Measurements from ENCODE around the gene TMEM273. TPM values are rescaled to one million over a fixed set of nuclear protein-coding genes. Genes with fewer than 3 reads are reported as not detected.

Gene TMEM273
- total and polyA plus RNA-seq, 4 experiments from 2014 or later: 27.7 to 101 (median 58.7) TPM

DNA sequence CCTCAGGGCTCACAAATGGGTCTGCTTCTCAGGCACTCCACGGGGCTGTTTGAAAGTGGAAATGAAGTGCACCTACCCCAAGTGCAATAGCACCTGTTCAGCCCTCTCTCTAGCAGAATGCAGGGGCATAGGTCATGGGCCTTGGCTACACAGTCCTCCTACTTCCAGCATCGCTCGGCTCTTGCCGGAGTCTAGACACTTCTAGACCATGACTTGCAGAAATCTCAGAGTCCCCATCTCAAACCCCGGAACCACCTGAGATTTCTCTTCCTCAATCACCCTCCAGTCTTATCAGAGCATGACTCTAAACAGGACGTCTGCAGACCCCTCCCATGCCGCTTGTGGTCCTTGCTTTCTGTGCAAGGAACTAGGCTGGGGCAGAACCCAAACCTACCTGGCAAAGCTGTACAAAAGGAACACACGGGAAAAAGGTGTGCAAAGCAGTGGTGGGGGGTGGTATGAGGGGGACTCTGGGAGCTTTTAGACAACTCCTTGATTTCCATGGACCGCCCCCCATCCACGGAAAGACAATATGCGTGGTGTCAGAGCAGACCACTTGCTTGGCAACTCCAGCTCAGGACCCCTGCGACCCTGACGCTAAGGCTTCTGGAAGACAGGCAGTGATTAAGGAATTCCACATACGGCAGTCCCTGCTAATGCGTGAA lies 13.8 kb downstream of the TMEM273 start:
- peaks cover 8 to 58% (median 34%) of the 10 kb centered on the region in 4 donors for H3K4me1 Mint-ChIP-seq
- no peak overlapping the region for H3K4me3 Mint-ChIP-seq
- no peaks in the 10 kb centered on the region for H3K9me3 ChIP-seq (ENCODE audit: control insufficient read depth in 1 of 2, low read length in 2 of 2)
- H3K27ac ChIP-seq (ENCODE audit: low read depth, low read length): no peak overlapping the region
- H3K9me3 Mint-ChIP-seq: no peaks in the 10 kb centered on the region
- POLR2A ChIA-PET (ENCODE audit: partially characterized antibody): interaction anchor here (1.3 kb wide), 1 partner anchor 16 kb away, joined by 5 read pairs; no protein-coding TSS in a partner anchor
- peak overlapping the region in 3 of 7 donors; percentile 12 to 70 (median 65) for H3K27ac Mint-ChIP-seq
- no peaks in the 10 kb centered on the region for H3K27me3 ChIP-seq (ENCODE audit: insufficient read depth, low read length)
- H3K36me3 ChIP-seq (ENCODE audit: insufficient read depth, low read length): no peaks in the 10 kb centered on the region
- peaks cover 3 to 12% of the 10 kb centered on the region in 2 donors for H3K36me3 Mint-ChIP-seq
- H3K4me1 ChIP-seq (ENCODE audit: insufficient read depth, low read length): peaks cover 38% of the 10 kb centered on the region
- no peaks in the 10 kb centered on the region for H3K27me3 Mint-ChIP-seq
- intact Hi-C loops (cut with micrococcal nuclease): no loop called here
- no peak overlapping the region for H3K4me3 ChIP-seq (ENCODE audit: low read length in 2 of 2)
- DNase-seq: no peak
- CTCF ChIA-PET (ENCODE audit: partially characterized antibody): interaction anchor here (0.8 to 1.2 kb wide), 2 partner anchors 9 to 215 kb away, joined by 3 to 4 read pairs; no protein-coding TSS in a partner anchor

DNA sequence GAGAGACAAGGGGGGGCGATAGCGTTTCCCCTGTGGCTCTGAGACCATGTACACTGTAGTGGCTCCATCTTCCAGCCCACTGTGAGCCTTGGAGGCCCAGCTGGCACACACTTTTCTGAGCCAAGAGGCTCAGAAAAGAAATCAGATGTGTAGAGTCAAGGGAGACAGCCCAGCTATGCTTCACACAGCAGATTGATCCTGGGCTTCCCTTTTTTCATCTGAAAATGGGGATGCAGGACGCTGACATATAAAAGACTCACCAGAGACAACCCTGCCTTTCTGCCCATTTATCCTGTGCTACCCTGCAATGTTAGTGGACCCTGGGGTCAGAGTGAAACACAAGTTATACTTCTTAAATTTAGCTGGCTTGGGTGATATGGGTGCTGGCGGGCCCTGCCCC lies 14.3 kb downstream of the TMEM273 start:
- intact Hi-C loops (cut with micrococcal nuclease): no loop called here
- Mint-ChIP-seq H3K27ac (peak overlapping the region in 2 of 7 donors; percentile 12 to 37), H3K4me1 (peaks cover 8 to 58% (median 36%) of the 10 kb centered on the region in 4 donors), H3K27me3 (no peaks in the 10 kb centered on the region), H3K4me3 (no peak overlapping the region), H3K9me3 (no peaks in the 10 kb centered on the region), H3K36me3 (peaks cover 3 to 12% of the 10 kb centered on the region in 2 donors)
- CTCF ChIA-PET (ENCODE audit: partially characterized antibody): interaction anchor here (1.2 to 2.3 kb wide), 2 partner anchors 10 to 216 kb away, joined by 4 to 11 read pairs; no protein-coding TSS in a partner anchor
- Histone ChIP-seq H3K4me1 (ENCODE audit: insufficient read depth, low read length) (peaks cover 38% of the 10 kb centered on the region), H3K9me3 (ENCODE audit: control insufficient read depth in 1 of 2, low read length in 2 of 2) (no peaks in the 10 kb centered on the region), H3K27ac (ENCODE audit: low read depth, low read length) (no peak overlapping the region), H3K4me3 (ENCODE audit: low read length in 2 of 2) (no peak overlapping the region), H3K27me3 (ENCODE audit: insufficient read depth, low read length) (no peaks in the 10 kb centered on the region), H3K36me3 (ENCODE audit: insufficient read depth, low read length) (no peaks in the 10 kb centered on the region)
- POLR2A ChIA-PET (ENCODE audit: partially characterized antibody): no interaction called here
- DNase-seq: no peak

DNA sequence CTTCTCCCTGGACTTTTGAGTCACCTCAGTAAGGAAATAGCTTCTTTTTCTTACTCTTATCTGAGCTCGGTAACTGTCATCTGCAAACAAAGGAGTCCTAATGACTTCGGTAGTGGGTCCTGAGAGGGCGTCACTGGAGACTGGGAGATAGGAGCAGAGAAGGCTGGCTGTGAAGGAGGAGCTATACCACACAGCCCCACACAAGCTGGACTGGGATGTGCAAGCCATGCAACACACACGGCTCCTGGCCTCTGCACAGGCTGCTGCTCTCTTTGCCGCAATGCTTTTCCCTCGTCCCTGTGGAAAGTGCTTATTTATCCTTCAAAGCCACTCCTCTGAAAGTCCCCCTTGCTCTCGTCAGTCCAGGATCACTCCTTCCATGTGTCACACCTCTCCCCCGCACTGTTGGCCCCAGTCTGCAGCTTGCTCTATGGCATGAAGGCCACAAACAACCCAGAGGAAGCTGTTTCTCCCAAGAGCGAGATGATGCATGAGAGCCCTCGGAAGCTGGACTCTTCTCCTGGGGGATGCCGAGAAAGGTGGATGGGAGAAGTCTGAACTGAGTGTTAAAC lies 14.9 kb downstream of the TMEM273 start:
- H3K27me3 ChIP-seq (ENCODE audit: insufficient read depth, low read length): no peaks in the 10 kb centered on the region
- Mint-ChIP-seq H3K27ac (peak overlapping the region in 1 of 7 donors; percentile 24), H3K36me3 (peaks cover 5 to 14% of the 10 kb centered on the region in 2 donors), H3K4me1 (peaks cover 8 to 58% (median 35%) of the 10 kb centered on the region in 4 donors), H3K9me3 (no peaks in the 10 kb centered on the region), H3K4me3 (no peak overlapping the region), H3K27me3 (no peaks in the 10 kb centered on the region)
- H3K27ac ChIP-seq (ENCODE audit: low read depth, low read length): no peak overlapping the region
- H3K36me3 ChIP-seq (ENCODE audit: insufficient read depth, low read length): no peaks in the 10 kb centered on the region
- no peak for DNase-seq
- no peaks in the 10 kb centered on the region for H3K9me3 ChIP-seq (ENCODE audit: control insufficient read depth in 1 of 2, low read length in 2 of 2)
- peaks cover 36% of the 10 kb centered on the region for H3K4me1 ChIP-seq (ENCODE audit: insufficient read depth, low read length)
- intact Hi-C loops (cut with micrococcal nuclease): no loop called here
- no peak overlapping the region for H3K4me3 ChIP-seq (ENCODE audit: low read length in 2 of 2)
- POLR2A ChIA-PET (ENCODE audit: partially characterized antibody): no interaction called here
- CTCF ChIA-PET (ENCODE audit: partially characterized antibody): interaction anchor here (1.2 to 2.3 kb wide), 2 partner anchors 9 to 216 kb away, joined by 4 to 11 read pairs; no protein-coding TSS in a partner anchor

DNA sequence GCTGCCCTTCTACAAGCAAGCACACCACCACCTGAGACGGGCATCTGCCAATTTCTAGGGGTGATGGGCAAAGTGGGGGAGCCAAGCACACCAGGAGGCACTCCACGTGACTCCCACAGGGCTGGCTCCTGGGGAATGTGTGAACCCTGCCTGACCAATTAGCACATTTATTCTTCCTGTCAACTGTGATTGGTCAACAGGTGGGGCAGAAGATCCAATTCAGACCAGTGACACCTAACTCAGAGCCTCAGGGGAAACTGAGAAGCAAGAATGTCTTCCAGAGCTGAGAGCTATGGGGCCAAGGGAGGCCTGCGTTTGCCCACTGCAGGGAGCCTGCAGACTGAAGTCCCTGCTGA lies 15.4 kb downstream of the TMEM273 start:
- POLR2A ChIA-PET (ENCODE audit: partially characterized antibody): no interaction called here
- DNase-seq: no peak
- intact Hi-C loops (cut with micrococcal nuclease): no loop called here
- no peak overlapping the region for H3K27ac ChIP-seq (ENCODE audit: low read depth, low read length)
- peak overlapping the region in 1 of 7 donors; percentile 24 for H3K27ac Mint-ChIP-seq
- no peak overlapping the region for H3K4me3 Mint-ChIP-seq
- H3K27me3 ChIP-seq (ENCODE audit: insufficient read depth, low read length): no peaks in the 10 kb centered on the region
- no peaks in the 10 kb centered on the region for H3K27me3 Mint-ChIP-seq
- H3K4me3 ChIP-seq (ENCODE audit: low read length in 2 of 2): no peak overlapping the region
- H3K4me1 ChIP-seq (ENCODE audit: insufficient read depth, low read length): peaks cover 31% of the 10 kb centered on the region
- CTCF ChIA-PET (ENCODE audit: partially characterized antibody): interaction anchor here (1.2 to 2.3 kb wide), 2 partner anchors 9 to 217 kb away, joined by 4 to 11 read pairs; no protein-coding TSS in a partner anchor
- H3K36me3 Mint-ChIP-seq: peaks cover 7 to 17% of the 10 kb centered on the region in 2 donors
- H3K4me1 Mint-ChIP-seq: peaks cover 3 to 55% (median 30%) of the 10 kb centered on the region in 4 donors
- no peaks in the 10 kb centered on the region for H3K9me3 Mint-ChIP-seq
- H3K36me3 ChIP-seq (ENCODE audit: insufficient read depth, low read length): no peaks in the 10 kb centered on the region
- H3K9me3 ChIP-seq (ENCODE audit: control insufficient read depth in 1 of 2, low read length in 2 of 2): no peaks in the 10 kb centered on the region

DNA sequence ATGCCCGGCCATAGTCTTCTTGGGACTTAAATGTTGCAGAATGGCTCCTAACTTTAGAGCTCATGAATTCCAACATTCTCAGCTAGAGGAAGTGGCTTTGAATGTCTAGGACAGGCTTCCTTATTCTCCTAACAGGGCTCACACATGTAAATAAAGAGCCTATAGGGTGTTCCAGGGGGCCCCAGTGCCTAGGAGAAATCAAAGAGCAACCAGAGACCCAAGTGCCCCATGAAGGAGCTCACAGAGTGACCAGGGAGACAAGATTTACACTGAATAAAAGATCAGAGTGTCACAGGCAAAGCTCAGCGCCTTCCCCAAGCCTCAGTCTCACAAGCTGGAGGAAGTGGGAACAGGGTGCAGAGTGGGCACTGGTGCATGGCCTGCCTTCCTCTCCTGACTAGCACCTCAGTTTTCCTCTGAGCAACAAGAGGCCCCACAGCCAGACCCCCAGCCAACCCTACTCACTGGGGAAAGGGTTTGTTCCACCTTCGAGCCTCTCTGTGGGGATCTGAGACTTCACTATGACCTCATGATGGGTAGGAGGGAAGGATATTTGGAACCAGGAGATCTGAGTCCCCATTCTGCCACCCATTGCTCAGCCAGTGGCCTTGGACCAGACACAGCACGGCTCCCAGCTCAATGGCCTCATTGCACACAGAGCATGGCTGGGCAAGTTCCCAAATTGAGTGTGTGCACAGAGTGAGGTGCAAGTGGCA lies 16.0 kb downstream of the TMEM273 start:
- peak overlapping the region in 2 of 7 donors; percentile 5 to 24 for H3K27ac Mint-ChIP-seq
- no peak overlapping the region for H3K27ac ChIP-seq (ENCODE audit: low read depth, low read length)
- H3K9me3 Mint-ChIP-seq: no peaks in the 10 kb centered on the region
- H3K4me1 Mint-ChIP-seq: peaks cover 3 to 50% (median 24%) of the 10 kb centered on the region in 4 donors
- no peaks in the 10 kb centered on the region for H3K27me3 Mint-ChIP-seq
- CTCF ChIA-PET (ENCODE audit: partially characterized antibody): interaction anchor here (2.3 kb wide), 1 partner anchor 8 kb away, joined by 11 read pairs; no protein-coding TSS in a partner anchor
- H3K4me3 Mint-ChIP-seq: no peak overlapping the region
- intact Hi-C loops (cut with micrococcal nuclease): no loop called here
- H3K36me3 ChIP-seq (ENCODE audit: insufficient read depth, low read length): no peaks in the 10 kb centered on the region
- no peaks in the 10 kb centered on the region for H3K27me3 ChIP-seq (ENCODE audit: insufficient read depth, low read length)
- no peak for DNase-seq
- H3K36me3 Mint-ChIP-seq: peaks cover 5 to 13% of the 10 kb centered on the region in 2 donors
- H3K4me1 ChIP-seq (ENCODE audit: insufficient read depth, low read length): peaks cover 25% of the 10 kb centered on the region
- H3K9me3 ChIP-seq (ENCODE audit: control insufficient read depth in 1 of 2, low read length in 2 of 2): no peaks in the 10 kb centered on the region
- POLR2A ChIA-PET (ENCODE audit: partially characterized antibody): no interaction called here
- no peak overlapping the region for H3K4me3 ChIP-seq (ENCODE audit: low read length in 2 of 2)

DNA sequence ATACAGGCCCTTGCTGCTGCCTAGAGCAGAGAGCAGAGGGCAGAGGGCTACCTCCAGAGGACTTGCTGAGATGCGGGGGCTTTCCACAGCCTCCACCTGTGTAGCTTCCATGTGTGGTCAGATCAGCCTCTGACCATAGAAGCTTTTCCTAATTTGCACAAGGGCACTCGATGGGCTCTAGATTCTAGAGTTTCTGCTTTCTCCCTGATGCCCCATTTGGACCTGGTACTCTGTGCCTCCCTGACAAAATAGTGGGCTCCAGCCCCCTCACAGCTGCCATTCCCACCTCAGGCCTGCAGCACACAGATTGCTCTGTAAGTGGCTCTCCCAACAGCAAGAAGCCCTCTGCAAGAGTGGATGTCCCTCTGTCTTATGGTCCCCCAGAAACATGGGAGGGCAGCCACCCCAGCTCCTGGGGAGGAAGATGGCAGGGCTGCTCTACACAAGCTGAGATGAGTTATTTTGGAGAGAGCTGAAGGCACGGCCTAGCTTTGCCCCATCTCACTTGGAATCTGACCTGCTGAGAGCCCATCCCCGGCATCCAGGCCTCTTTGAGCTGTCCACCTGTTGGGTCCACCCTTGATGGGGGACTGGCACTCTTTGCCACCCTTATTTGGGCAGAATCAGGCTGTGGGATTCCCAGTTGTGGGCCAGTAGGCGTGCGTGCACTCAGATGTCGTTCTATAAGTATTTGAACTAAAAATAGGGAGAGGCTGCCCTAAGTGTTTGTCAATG lies 16.7 kb downstream of the TMEM273 start:
- ChIA-PET POLR2A (ENCODE audit: partially characterized antibody) (interaction anchor here (1.3 kb wide), 1 partner anchor 19 kb away, joined by 3 read pairs; no protein-coding TSS in a partner anchor), CTCF (ENCODE audit: partially characterized antibody) (interaction anchor here (2.3 kb wide), 1 partner anchor 7 kb away, joined by 11 read pairs; no protein-coding TSS in a partner anchor)
- peaks cover 3 to 43% (median 21%) of the 10 kb centered on the region in 4 donors for H3K4me1 Mint-ChIP-seq
- no peak for DNase-seq
- no peaks in the 10 kb centered on the region for H3K27me3 Mint-ChIP-seq
- peaks cover 6 to 17% of the 10 kb centered on the region in 2 donors for H3K36me3 Mint-ChIP-seq
- no peak overlapping the region for H3K4me3 ChIP-seq (ENCODE audit: low read length in 2 of 2)
- H3K4me1 ChIP-seq (ENCODE audit: insufficient read depth, low read length): peaks cover 18% of the 10 kb centered on the region
- no peaks in the 10 kb centered on the region for H3K9me3 ChIP-seq (ENCODE audit: control insufficient read depth in 1 of 2, low read length in 2 of 2)
- H3K27ac Mint-ChIP-seq: peak overlapping the region in 2 of 7 donors; percentile 12 to 24
- H3K9me3 Mint-ChIP-seq: no peaks in the 10 kb centered on the region
- intact Hi-C loops (cut with micrococcal nuclease): no loop called here
- peak overlapping the region in 1 of 8 donors; percentile 20 for H3K4me3 Mint-ChIP-seq
- no peaks in the 10 kb centered on the region for H3K27me3 ChIP-seq (ENCODE audit: insufficient read depth, low read length)
- H3K27ac ChIP-seq (ENCODE audit: low read depth, low read length): no peak overlapping the region
- no peaks in the 10 kb centered on the region for H3K36me3 ChIP-seq (ENCODE audit: insufficient read depth, low read length)

Measured in CD4-positive, alpha-beta memory T cell (primary cell).